Trophoblast cell (in vitro differentiated cells and primary cell): Measurements from ENCODE around the gene TMEM242.

Experiments used
- DNase-seq, 2 donors: peaks; one replicate each; pipeline ENCODE4 v3.0.0-alpha.2; 2016
- H2AFZ ChIP-seq: 2 replicates; pipeline ENCODE4 v1.6.1; 2013; ENCODE audit warnings: low read length, moderate library complexity, mild to moderate bottlenecking; ENCODE audit not compliant: insufficient read depth, poor library complexity
- H2AK5ac ChIP-seq: 2 replicates; pipeline ENCODE4 v1.6.1; 2013; ENCODE audit warnings: mild to moderate bottlenecking, low read length
- H2BK120ac ChIP-seq: 2 replicates; pipeline ENCODE4 v1.6.1; 2013; ENCODE audit warnings: low read length, mild to moderate bottlenecking, moderate library complexity; ENCODE audit not compliant: insufficient read depth, poor library complexity
- H2BK12ac ChIP-seq: 2 replicates; pipeline ENCODE4 v1.6.1; 2013; ENCODE audit warnings: mild to moderate bottlenecking, low read length, moderate library complexity
- H2BK5ac ChIP-seq: 2 replicates; pipeline ENCODE4 v1.6.1; 2013; ENCODE audit warnings: low read length, low read depth, moderate library complexity, mild to moderate bottlenecking; ENCODE audit not compliant: poor library complexity
- H3K14ac ChIP-seq: 2 replicates; pipeline ENCODE4 v1.6.1; 2013; ENCODE audit warnings: mild to moderate bottlenecking, low read length
- H3K18ac ChIP-seq: 2 replicates; pipeline ENCODE4 v1.6.1; 2013; ENCODE audit warnings: mild to moderate bottlenecking, low read length
- H3K23ac ChIP-seq: 2 replicates; pipeline ENCODE4 v1.6.1; 2013; ENCODE audit warnings: low read length
- H3K27ac ChIP-seq: 2 replicates; pipeline ENCODE4 v1.5.1; 2013; ENCODE audit warnings: low read depth, mild to moderate bottlenecking, inconsistent platforms, low read length, moderate library complexity
- H3K27me3 ChIP-seq: 2 replicates; pipeline ENCODE4 v1.6.1; 2013; ENCODE audit warnings: inconsistent platforms, mild to moderate bottlenecking, low read length, moderate library complexity; ENCODE audit not compliant: insufficient read depth
- H3K36me3 ChIP-seq, 2 experiments: 1 replicate in 1 of 2; 2 replicates in 1 of 2; pipeline ENCODE4 v1.6.1; 2013; ENCODE audit warnings: low read length in 2 of 2, mild to moderate bottlenecking in 2 of 2, moderate library complexity in 1 of 2; ENCODE audit not compliant: insufficient read depth in 2 of 2, control insufficient read depth in 1 of 2
- H3K4ac ChIP-seq: 2 replicates; pipeline ENCODE4 v1.6.1; 2013; ENCODE audit warnings: low read depth, mild to moderate bottlenecking, low read length, moderate library complexity
- H3K4me1 ChIP-seq, 2 experiments: 1 replicate in 1 of 2; 2 replicates in 1 of 2; pipeline ENCODE4 v1.6.1; 2013; ENCODE audit warnings: low read length in 2 of 2, mild to moderate bottlenecking in 2 of 2, moderate library complexity in 1 of 2; ENCODE audit not compliant: insufficient read depth in 2 of 2, control insufficient read depth in 1 of 2
- H3K4me2 ChIP-seq: 2 replicates; pipeline ENCODE4 v1.6.1; 2013; ENCODE audit warnings: inconsistent platforms, mild to moderate bottlenecking, low read length, moderate library complexity
- H3K4me3 ChIP-seq: 2 replicates; pipeline ENCODE4 v1.5.1; 2013; ENCODE audit warnings: mild to moderate bottlenecking, low read depth, low read length, inconsistent platforms
- H3K79me1 ChIP-seq: one replicate; pipeline ENCODE4 v1.6.1; 2013; ENCODE audit warnings: low read length
- H3K79me2 ChIP-seq: 2 replicates; pipeline ENCODE4 v1.6.1; 2013; ENCODE audit warnings: low read length, mild to moderate bottlenecking; ENCODE audit not compliant: control insufficient read depth, insufficient read depth, poor library complexity
- H3K9ac ChIP-seq: 2 replicates; pipeline ENCODE4 v1.6.1; 2013; ENCODE audit warnings: mild to moderate bottlenecking, low read length
- H3K9me3 ChIP-seq: 2 replicates; pipeline ENCODE4 v1.6.1; 2013; ENCODE audit warnings: low read depth, mild to moderate bottlenecking, control low read depth, inconsistent platforms, low read length; ENCODE audit not compliant: insufficient read depth
- H4K12ac ChIP-seq: 2 replicates; pipeline ENCODE4 v1.6.1; 2013; ENCODE audit warnings: low read depth, mild to moderate bottlenecking, low read length, moderate library complexity
- H4K8ac ChIP-seq: 2 replicates; pipeline ENCODE4 v1.6.1; 2013; ENCODE audit warnings: low read depth, mild to moderate bottlenecking, low read length, moderate library complexity
- H4K91ac ChIP-seq: one replicate; pipeline ENCODE4 v1.6.1; 2013; ENCODE audit warnings: low read depth, mild to moderate bottlenecking, low read length, moderate library complexity
- WGBS: extraction: QIAGEN DNeasy Blood & Tissue Kit; methylation state at CpG from one replicate; pipeline ENCODE4 v1.1.7; 2013; ENCODE audit warnings: missing lambda C conversion rate; ENCODE audit not compliant: insufficient read length, insufficient coverage; ENCODE audit errors: extremely low coverage; 5-methylcytosine and 5-hydroxymethylcytosine counted together

The TMEM242 gene

GRCh38 chr6:157274471-157275226 is 48.7 kb downstream of the TMEM242 start:
- Histone ChIP-seq H3K18ac (peak overlapping the region; percentile 94), H2AK5ac (no peak overlapping the region), H2AFZ (peak overlapping the region; percentile 98), H4K8ac (peak overlapping the region; percentile 94), H3K9me3 (peaks cover 3% of the 10 kb centered on the region), H3K4me1 (peaks cover 4 to 10% of the 10 kb centered on the region in 2 experiments), H3K4me3 (peak overlapping the region; percentile 75), H3K4ac (peak overlapping the region; percentile 49), H3K79me2 (peaks cover 7% of the 10 kb centered on the region), H3K36me3 (no peaks in the 10 kb centered on the region), H3K27me3 (no peaks in the 10 kb centered on the region), H3K23ac (no peak overlapping the region), H4K91ac (peak overlapping the region; percentile 92), H2BK120ac (peak overlapping the region; percentile 92), H3K4me2 (peak overlapping the region; percentile 83), H3K14ac (peak overlapping the region; percentile 93), H3K79me1 (peaks cover 11% of the 10 kb centered on the region), H3K27ac (peak overlapping the region; percentile 56), H2BK12ac (peak overlapping the region; percentile 66), H2BK5ac (peak overlapping the region; percentile 85), H4K12ac (peak overlapping the region; percentile 98), H3K9ac (peak overlapping the region; percentile 77)
- DNase-seq: peak; percentile 68 to 91
- WGBS: no CpG with 5 or more reads among the region's 93 CpGs

- H3K9ac ChIP-seq: no peak overlapping the region
- peak overlapping the region; percentile 85 for H3K18ac ChIP-seq
- no peak overlapping the region for H3K27ac ChIP-seq
- H3K79me2 ChIP-seq: peaks cover 7% of the 10 kb centered on the region
- peak overlapping the region; percentile 83 for H2BK120ac ChIP-seq
- H2AK5ac ChIP-seq: no peak overlapping the region
- no peak overlapping the region for H2BK5ac ChIP-seq
- H3K36me3 ChIP-seq: no peaks in the 10 kb centered on the region
- peak overlapping the region; percentile 80 for H4K8ac ChIP-seq
- peak overlapping the region; percentile 49 for H3K4ac ChIP-seq
- no peak overlapping the region for H3K23ac ChIP-seq
- peak overlapping the region; percentile 51 for H4K91ac ChIP-seq
- no CpG with 5 or more reads among the region's 30 CpGs for WGBS
- peak overlapping the region; percentile 83 for H3K4me2 ChIP-seq
- peak; percentile 25 to 75 for DNase-seq
- peak overlapping the region; percentile 83 for H3K14ac ChIP-seq
- peaks cover 3% of the 10 kb centered on the region for H3K9me3 ChIP-seq
- H2BK12ac ChIP-seq: peak overlapping the region; percentile 45
- peaks cover 5 to 15% of the 10 kb centered on the region in 2 experiments for H3K4me1 ChIP-seq
- no peaks in the 10 kb centered on the region for H3K27me3 ChIP-seq
- peak overlapping the region; percentile 92 for H2AFZ ChIP-seq
- peak overlapping the region; percentile 82 for H4K12ac ChIP-seq
- peaks cover 11% of the 10 kb centered on the region for H3K79me1 ChIP-seq
- H3K4me3 ChIP-seq: peak overlapping the region; percentile 75
Measured at GRCh38 chr6:157273756-157274470, 49.4 kb downstream of the TMEM242 start.

GRCh38 chr6:157272866-157273755 is 50.2 kb downstream of the TMEM242 start:
- H2AK5ac ChIP-seq: no peak overlapping the region
- peaks cover 8 to 18% of the 10 kb centered on the region in 2 experiments for H3K4me1 ChIP-seq
- no peak overlapping the region for H3K27ac ChIP-seq
- no CpG with 5 or more reads among the region's 19 CpGs for WGBS
- no peak overlapping the region for H2BK12ac ChIP-seq
- no peak overlapping the region for H3K9ac ChIP-seq
- H4K12ac ChIP-seq: no peak overlapping the region
- H4K8ac ChIP-seq: no peak overlapping the region
- H2BK5ac ChIP-seq: no peak overlapping the region
- no peak overlapping the region for H3K23ac ChIP-seq
- H3K36me3 ChIP-seq: no peaks in the 10 kb centered on the region
- peaks cover 13% of the 10 kb centered on the region for H3K79me1 ChIP-seq
- H3K27me3 ChIP-seq: no peaks in the 10 kb centered on the region
- no peak overlapping the region for H3K14ac ChIP-seq
- peaks cover 3% of the 10 kb centered on the region for H3K9me3 ChIP-seq
- H2BK120ac ChIP-seq: no peak overlapping the region
- H2AFZ ChIP-seq: no peak overlapping the region
- no peak overlapping the region for H3K4me2 ChIP-seq
- H4K91ac ChIP-seq: no peak overlapping the region
- no peak overlapping the region for H3K18ac ChIP-seq
- no peak overlapping the region for H3K4ac ChIP-seq
- peaks cover 7% of the 10 kb centered on the region for H3K79me2 ChIP-seq
- no peak overlapping the region for H3K4me3 ChIP-seq
- peak in 1 of 2 donors; percentile 3 for DNase-seq

GRCh38 chr6:157272372-157272771 is 50.9 kb downstream of the TMEM242 start:
- Histone ChIP-seq H4K8ac (no peak overlapping the region), H3K18ac (no peak overlapping the region)

More at GRCh38 chr6:157272372-157272771, 50.9 kb downstream of the TMEM242 start:
- H3K9me3 ChIP-seq: peaks cover 3% of the 10 kb centered on the region
- H3K14ac ChIP-seq: no peak overlapping the region
- H3K9ac ChIP-seq: no peak overlapping the region
- H3K4me2 ChIP-seq: no peak overlapping the region
- H2BK12ac ChIP-seq: no peak overlapping the region
- no peaks in the 10 kb centered on the region for H3K36me3 ChIP-seq
- H4K12ac ChIP-seq: no peak overlapping the region
- DNase-seq: no peak
- H3K79me1 ChIP-seq: peaks cover 13% of the 10 kb centered on the region
- H2AFZ ChIP-seq: no peak overlapping the region
- H2BK5ac ChIP-seq: no peak overlapping the region
- peaks cover 8 to 18% of the 10 kb centered on the region in 2 experiments for H3K4me1 ChIP-seq
- no peak overlapping the region for H2AK5ac ChIP-seq
- no peak overlapping the region for H4K91ac ChIP-seq
- peaks cover 7% of the 10 kb centered on the region for H3K79me2 ChIP-seq
- H3K4me3 ChIP-seq: no peak overlapping the region
- no peak overlapping the region for H3K4ac ChIP-seq
- WGBS: no CpG with 5 or more reads among the region's 7 CpGs
- no peak overlapping the region for H3K23ac ChIP-seq
- no peak overlapping the region for H3K27ac ChIP-seq
- H3K27me3 ChIP-seq: no peaks in the 10 kb centered on the region
- H2BK120ac ChIP-seq: no peak overlapping the region
